T-cell (primary cell): ENCODE results near the gene C4B. TPM values are rescaled to one million over a fixed set of nuclear protein-coding genes. Genes with fewer than 3 reads are reported as not detected.
"Not testable (repeated sequence)": the region's sequence is repeated elsewhere in the genome, so short reads cannot be mapped to it uniquely, and the experiment has no call there.

Experiments
- ATAC-seq, 4 experiments: fragments of 200-7000 bp in 3 of 4; fragments of 150-1000 bp in 1 of 4; cut with Tn5 transposase; replicated peaks in 1 of 4; 1 replicate in 3 of 4; 2 replicates in 1 of 4; pipeline ENCODE4 v1.10.0; 2021; ENCODE audit warnings: moderate library complexity in 3 of 4, mild to moderate bottlenecking in 2 of 4, moderate number of reproducible peaks in 1 of 4
- CTCF ChIA-PET, 2 donors: fragments of 300-600 bp; sonication (Branson Sonifier 250); formaldehyde crosslinking; loops; one replicate each; lab custom pipeline; 2022; ENCODE audit warnings: antibody characterized with exemption in 2 of 2; lab: Charles Lee
- POLR2A ChIA-PET, 2 donors: fragments of 300-600 bp; sonication (Branson Sonifier 250); formaldehyde crosslinking; loops; one replicate each; lab custom pipeline; 2022; ENCODE audit warnings: antibody characterized with exemption in 2 of 2; lab: Charles Lee
- DNase-seq, 35 experiments: peaks; one replicate each; pipeline versions ENCODE4 v3.0.0 to v3.0.0-alpha.2; 2013 to 2023
- H3K27ac ChIP-seq: one replicate; pipeline ENCODE4 v1.5.1; 2013; ENCODE audit warnings: low read length
- H3K27me3 ChIP-seq, 2 experiments: replicated peaks in 1 of 2; 1 replicate in 1 of 2; 2 replicates in 1 of 2; pipeline versions ENCODE4 v1.6.1 to v1.7.0; 2013; ENCODE audit warnings: low read length in 1 of 2, mixed read lengths in 1 of 2; ENCODE audit not compliant: control insufficient read depth in 2 of 2, insufficient read depth in 2 of 2; ENCODE audit errors: extremely low read depth in 1 of 2
- H3K36me3 ChIP-seq, 2 donors: 1 replicate in 1 of 2; 2 replicates in 1 of 2; pipeline versions ENCODE4 v1.6.1 to v1.7.0; 2013; ENCODE audit warnings: low read length in 1 of 2; ENCODE audit not compliant: control insufficient read depth in 2 of 2, insufficient read depth in 1 of 2; ENCODE audit errors: extremely low read depth in 1 of 2
- H3K4me1 ChIP-seq, 2 experiments: 1 replicate in 1 of 2; 2 replicates in 1 of 2; pipeline versions ENCODE4 v1.6.1 to v1.7.0; 2013; ENCODE audit warnings: low read length in 2 of 2, mixed read lengths in 1 of 2; ENCODE audit not compliant: insufficient read depth in 2 of 2, control insufficient read depth in 1 of 2; ENCODE audit errors: extremely low read depth in 1 of 2
- H3K4me3 ChIP-seq, 2 donors: 1 replicate in 1 of 2; 2 replicates in 1 of 2; pipeline versions ENCODE4 v1.5.1 to v1.7.0; 2013; ENCODE audit warnings: mild to moderate bottlenecking in 2 of 2, low read length in 1 of 2, moderate library complexity in 1 of 2; ENCODE audit not compliant: control insufficient read depth in 1 of 2; ENCODE audit errors: extremely low read depth in 1 of 2
- H3K9me3 ChIP-seq: 2 replicates; pipeline ENCODE4 v1.7.0; 2013
- H3K27ac Mint-ChIP-seq, 2 donors: one replicate each; pipeline ENCODE4 v1.8.0; 2020 to 2021; ENCODE audit warnings: mild to moderate bottlenecking in 2 of 2, mixed read lengths in 2 of 2
- H3K27me3 Mint-ChIP-seq, 2 donors: one replicate each; pipeline ENCODE4 v1.8.0; 2021 to 2022; ENCODE audit warnings: mixed read lengths in 2 of 2
- H3K36me3 Mint-ChIP-seq: one replicate; pipeline ENCODE4 v1.8.0; 2021; ENCODE audit warnings: mixed read lengths
- H3K4me1 Mint-ChIP-seq, 3 donors: one replicate each; pipeline ENCODE4 v1.8.0; 2020 to 2022; ENCODE audit warnings: mixed read lengths in 3 of 3, mild to moderate bottlenecking in 1 of 3
- H3K4me3 Mint-ChIP-seq, 3 donors: one replicate each; pipeline ENCODE4 v1.8.0; 2020 to 2022; ENCODE audit warnings: mild to moderate bottlenecking in 3 of 3, mixed read lengths in 3 of 3, moderate library complexity in 3 of 3
- H3K9me3 Mint-ChIP-seq, 3 donors: one replicate each; pipeline ENCODE4 v1.8.0; 2020 to 2022; ENCODE audit warnings: mixed read lengths in 3 of 3
- WGBS: methylation state at CpG from one replicate; pipeline ENCODE4 v1.1.5; 2013; ENCODE audit warnings: missing lambda C conversion rate; ENCODE audit not compliant: insufficient coverage; 5-methylcytosine and 5-hydroxymethylcytosine counted together
- total RNA-seq, 35 experiments: library from RNA in 6 of 35; stranded (reverse) in 6 of 35; fragments of 120-200 nt in 1 of 35; gene quantifications; one replicate each; pipeline versions ENCODE4 v1.2.1 to v1.2.4 and lab custom pipeline; 2013 to 2026

Gene C4B
- total RNA-seq, 5 donors from 2014 or later (not counting 1 experiment from before 2014, with no cell fraction given): 5.5 to 8.4 (median 7.5) TPM

DNA sequence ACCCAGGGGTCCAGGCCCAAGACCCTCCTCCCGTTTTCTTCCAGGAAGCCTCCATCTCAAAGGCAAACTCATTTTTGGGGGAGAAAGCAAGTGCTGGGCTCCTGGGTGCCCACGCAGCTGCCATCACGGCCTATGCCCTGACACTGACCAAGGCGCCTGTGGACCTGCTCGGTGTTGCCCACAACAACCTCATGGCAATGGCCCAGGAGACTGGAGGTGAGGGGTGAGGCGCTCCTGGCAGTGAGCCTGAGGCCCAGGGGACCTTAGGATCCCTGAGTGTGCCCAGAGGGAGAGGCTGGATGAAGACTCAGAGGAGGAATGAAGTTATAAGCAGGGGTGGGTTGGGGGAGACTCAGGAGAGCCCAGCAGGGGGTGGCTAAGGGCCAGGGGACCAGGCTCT is 18.2 kb upstream of the C4B start:
- H3K4me3 ChIP-seq, H3K4me1 Mint-ChIP-seq, DNase-seq, POLR2A ChIA-PET, H3K36me3 Mint-ChIP-seq, H3K9me3 ChIP-seq, H3K27me3 Mint-ChIP-seq, H3K27ac ChIP-seq, H3K4me1 ChIP-seq, H3K36me3 ChIP-seq, H3K27ac Mint-ChIP-seq, CTCF ChIA-PET, H3K4me3 Mint-ChIP-seq, H3K9me3 Mint-ChIP-seq, ATAC-seq, H3K27me3 ChIP-seq: not testable (repeated sequence)
- WGBS: 70% methylated on average over 2 of the region's 6 CpGs

DNA sequence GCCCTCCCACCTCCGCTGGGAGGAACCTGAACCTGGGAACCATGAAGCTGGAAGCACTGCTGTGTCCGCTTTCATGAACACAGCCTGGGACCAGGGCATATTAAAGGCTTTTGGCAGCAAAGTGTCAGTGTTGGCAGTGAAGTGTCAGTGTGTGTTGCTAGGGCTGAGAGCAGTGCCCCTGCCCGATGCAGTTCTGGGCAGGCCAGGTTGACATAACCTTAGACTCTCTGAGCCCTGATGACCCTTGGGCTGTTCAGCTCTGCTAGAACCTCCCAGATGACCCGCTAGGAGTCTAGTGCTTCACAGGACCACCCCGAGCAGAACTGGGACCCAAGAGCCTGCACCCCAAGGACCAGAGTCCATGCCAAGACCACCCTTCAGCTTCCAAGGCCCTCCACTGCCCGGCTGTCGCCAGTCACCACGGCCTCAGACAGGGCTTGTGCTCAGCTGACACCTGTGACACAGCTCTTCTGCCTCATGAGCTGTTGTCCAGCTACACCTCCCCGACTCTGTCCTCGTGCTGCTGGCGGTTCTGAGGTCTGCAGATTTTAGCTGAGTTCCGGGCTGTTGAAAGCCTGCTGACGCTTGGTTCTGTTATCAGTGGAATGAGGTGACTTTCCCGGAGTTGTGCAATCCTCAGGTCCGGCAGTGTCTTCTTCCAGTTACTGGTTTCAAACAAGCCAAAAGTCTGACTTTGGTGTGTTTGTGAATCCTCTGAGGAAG is 11.9 kb upstream of the C4B start:
- H3K27ac Mint-ChIP-seq, H3K36me3 ChIP-seq, CTCF ChIA-PET, H3K36me3 Mint-ChIP-seq, H3K4me3 ChIP-seq, H3K4me1 Mint-ChIP-seq, H3K4me3 Mint-ChIP-seq, ATAC-seq, H3K9me3 ChIP-seq, H3K27me3 ChIP-seq, H3K27me3 Mint-ChIP-seq, H3K27ac ChIP-seq, DNase-seq, H3K9me3 Mint-ChIP-seq, POLR2A ChIA-PET: not testable (repeated sequence)
- no CpG with 5 or more reads among the region's 15 CpGs for WGBS
- peaks cover 0 to 11% of the 10 kb centered on the region in 2 experiments for H3K4me1 ChIP-seq

DNA sequence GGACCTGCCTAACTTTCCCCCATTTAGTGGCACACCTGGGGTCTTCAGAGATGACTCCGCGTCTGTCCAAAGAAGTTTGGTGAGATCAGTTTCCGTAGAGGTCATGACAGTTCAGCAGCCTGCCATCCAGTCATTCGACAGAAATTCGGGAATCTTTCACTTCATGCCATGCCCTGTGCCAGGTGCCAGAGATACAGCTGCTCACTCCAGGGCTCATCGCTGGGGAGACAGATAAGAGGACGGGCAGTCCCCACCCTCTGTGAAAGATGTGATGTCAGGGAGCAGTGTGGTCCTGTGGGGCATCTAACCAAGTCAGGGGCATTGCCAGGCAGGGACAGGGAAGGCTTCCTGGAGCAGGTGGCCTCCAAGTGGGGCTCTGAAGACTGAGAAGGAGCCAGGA is 11.3 kb upstream of the C4B start:
- ATAC-seq, H3K4me3 Mint-ChIP-seq, H3K27me3 ChIP-seq, H3K4me1 Mint-ChIP-seq, H3K36me3 ChIP-seq, H3K27me3 Mint-ChIP-seq, H3K27ac Mint-ChIP-seq, H3K4me3 ChIP-seq, H3K9me3 Mint-ChIP-seq, H3K27ac ChIP-seq, H3K9me3 ChIP-seq, POLR2A ChIA-PET, DNase-seq, H3K36me3 Mint-ChIP-seq, CTCF ChIA-PET: not testable (repeated sequence)
- H3K4me1 ChIP-seq: peaks cover 0 to 11% of the 10 kb centered on the region in 2 experiments
- WGBS: no CpG with 5 or more reads among the region's 7 CpGs

DNA sequence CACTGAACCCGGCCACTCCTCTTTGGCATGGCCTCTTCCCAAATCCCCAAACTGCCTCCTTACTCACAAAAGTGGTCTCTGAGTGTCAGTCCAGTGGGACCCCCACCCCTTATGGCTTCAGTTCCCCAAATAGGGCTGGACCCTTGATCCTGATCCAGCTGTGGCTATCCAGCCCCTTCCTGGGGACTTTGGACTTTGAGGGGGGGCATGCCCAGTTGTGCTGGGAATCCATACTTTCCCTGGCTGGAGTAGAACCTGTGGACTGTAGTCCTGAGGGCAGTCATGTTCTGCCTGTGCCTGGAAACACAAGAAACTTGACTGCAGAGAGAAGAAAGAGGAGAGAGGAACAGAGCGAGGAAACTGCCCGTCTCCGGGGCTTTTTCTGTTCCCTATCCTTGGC is 10.2 kb upstream of the C4B start:
- H3K4me3 Mint-ChIP-seq, DNase-seq, CTCF ChIA-PET, POLR2A ChIA-PET, H3K36me3 Mint-ChIP-seq, H3K4me3 ChIP-seq, H3K4me1 Mint-ChIP-seq, H3K9me3 Mint-ChIP-seq, ATAC-seq, H3K9me3 ChIP-seq, H3K27me3 ChIP-seq, H3K36me3 ChIP-seq, H3K27me3 Mint-ChIP-seq, H3K27ac Mint-ChIP-seq: not testable (repeated sequence)
- Histone ChIP-seq H3K27ac (peak overlapping the region; percentile 12), H3K4me1 (peaks cover 0 to 11% of the 10 kb centered on the region in 2 experiments)
- no CpG with 5 or more reads among the region's 4 CpGs for WGBS

DNA sequence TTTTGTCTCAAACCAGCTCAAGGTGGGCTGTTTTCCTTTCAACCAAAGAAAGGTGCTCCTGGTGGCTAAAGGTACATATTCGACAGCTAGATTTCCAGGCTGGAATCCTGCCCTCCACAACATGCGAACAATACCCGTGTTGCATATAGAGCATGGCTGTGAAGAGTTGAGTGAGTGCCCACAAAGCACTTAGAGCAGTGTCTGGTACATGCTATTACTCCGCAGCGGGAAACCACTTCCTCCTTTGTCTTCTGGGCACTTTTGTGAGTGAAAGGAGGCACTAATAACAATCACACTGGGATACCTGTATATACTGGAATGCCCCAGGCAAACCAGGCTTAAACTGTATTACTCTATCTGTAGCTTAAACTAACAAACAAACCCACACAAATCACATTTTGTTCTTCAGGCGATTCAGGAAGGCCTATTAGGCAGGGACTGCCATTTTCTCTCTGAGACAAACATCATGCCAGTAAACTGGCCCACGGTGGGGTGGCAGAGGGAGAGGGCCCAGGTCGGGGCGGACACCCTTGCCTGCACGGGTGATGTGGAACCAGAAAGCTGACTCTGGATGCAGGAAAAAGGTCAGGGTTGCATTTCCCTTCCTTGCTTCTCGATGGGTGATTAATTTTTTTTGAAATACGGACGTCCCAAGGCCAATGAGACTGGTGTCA is 9.6 kb upstream of the C4B start:
- H3K36me3 ChIP-seq, H3K36me3 Mint-ChIP-seq, H3K4me3 Mint-ChIP-seq, H3K4me1 Mint-ChIP-seq, CTCF ChIA-PET, POLR2A ChIA-PET, H3K9me3 ChIP-seq, H3K27me3 Mint-ChIP-seq, H3K27me3 ChIP-seq, H3K9me3 Mint-ChIP-seq, H3K4me3 ChIP-seq: not testable (repeated sequence)
- WGBS: 62% methylated on average over 4 of the region's 13 CpGs
- Histone ChIP-seq H3K4me1 (peaks cover 0 to 11% of the 10 kb centered on the region in 2 experiments), H3K27ac (peak overlapping the region; percentile 12)
- ATAC-seq (peak; percentile 87 to 96 (median 92)), DNase-seq (peak in 1 of 35 experiments; percentile 7)
- peak overlapping the region; percentile 83 to 89 for H3K27ac Mint-ChIP-seq

DNA sequence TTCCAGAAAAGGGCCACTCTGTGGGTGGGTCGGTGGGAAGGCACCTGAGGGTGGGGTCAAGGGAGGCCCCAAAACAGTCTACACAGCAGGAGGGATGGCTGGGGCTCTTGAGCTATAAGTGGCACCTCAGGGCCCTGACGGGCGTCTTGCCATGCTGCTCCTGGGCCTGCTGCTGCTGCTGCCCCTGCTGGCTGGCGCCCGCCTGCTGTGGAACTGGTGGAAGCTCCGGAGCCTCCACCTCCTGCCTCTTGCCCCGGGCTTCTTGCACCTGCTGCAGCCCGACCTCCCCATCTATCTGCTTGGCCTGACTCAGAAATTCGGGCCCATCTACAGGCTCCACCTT is 9.1 kb upstream of the C4B start:
- H3K4me3 Mint-ChIP-seq, H3K27me3 Mint-ChIP-seq, DNase-seq, ATAC-seq, H3K36me3 Mint-ChIP-seq, H3K27ac ChIP-seq, POLR2A ChIA-PET, H3K36me3 ChIP-seq, H3K27me3 ChIP-seq, H3K4me3 ChIP-seq, H3K9me3 Mint-ChIP-seq, H3K4me1 Mint-ChIP-seq, CTCF ChIA-PET, H3K9me3 ChIP-seq: not testable (repeated sequence)
- WGBS: 87% methylated on average over 3 of the region's 9 CpGs
- H3K4me1 ChIP-seq: peaks cover 0 to 11% of the 10 kb centered on the region in 2 experiments
- peak overlapping the region in 1 of 2 donors; percentile 89 for H3K27ac Mint-ChIP-seq
